Type B pancreatic cell (in vitro differentiated cells): Measurements from ENCODE around the gene TXNL4B. TPM values are rescaled to one million over a fixed set of nuclear protein-coding genes. Genes with fewer than 3 reads are reported as not detected.

Experiments
- DNase-seq: peaks from one replicate; pipeline ENCODE4 v3.0.0; 2021; ENCODE audit warnings: mixed read lengths; ENCODE audit not compliant: unreplicated experiment; ENCODE audit errors: extremely low spot score
- H3K27ac Mint-ChIP-seq: 2 replicates; pipeline ENCODE4 v1.8.0; 2021; ENCODE audit warnings: mild to moderate bottlenecking, mixed read lengths
- H3K27me3 Mint-ChIP-seq: 2 replicates; pipeline ENCODE4 v1.8.0; 2021; ENCODE audit warnings: mixed read lengths
- H3K36me3 Mint-ChIP-seq: 2 replicates; pipeline ENCODE4 v1.8.0; 2021; ENCODE audit warnings: mixed read lengths
- H3K4me1 Mint-ChIP-seq: one replicate; pipeline ENCODE4 v1.8.0; 2021; ENCODE audit warnings: mixed read lengths; ENCODE audit not compliant: unreplicated experiment
- H3K4me3 Mint-ChIP-seq: 2 replicates; pipeline ENCODE4 v1.8.0; 2021; ENCODE audit warnings: mild to moderate bottlenecking, mixed read lengths
- H3K9me3 Mint-ChIP-seq: 2 replicates; pipeline ENCODE4 v1.8.0; 2021; ENCODE audit warnings: mixed read lengths
- CTCF ChIP-seq: fragments of 200-600 bp; sonication (generic); conservative IDR thresholded peaks from 2 replicates; pipeline ENCODE4 v1.5.0; 2021; ENCODE audit warnings: antibody characterized with exemption, mild to moderate bottlenecking
- total RNA-seq: library from RNA; stranded (reverse); gene quantifications from 2 replicates; pipeline ENCODE4 v1.2.1, GENCODE V29; 2021; ENCODE audit warnings: low replicate concordance

Gene TXNL4B
- total RNA-seq, 1 donor from 2014 or later, result 17.8 TPM

- no peaks in the 10 kb centered on the region for H3K27me3 Mint-ChIP-seq
- no peaks in the 10 kb centered on the region for H3K36me3 Mint-ChIP-seq
- no peak overlapping the region for H3K4me3 Mint-ChIP-seq
- H3K9me3 Mint-ChIP-seq, result peaks cover 6% of the 10 kb centered on the region
- H3K4me1 Mint-ChIP-seq, result no peaks in the 10 kb centered on the region
- H3K27ac Mint-ChIP-seq, result no peak overlapping the region
- no peak for TF ChIP-seq CTCF
- DNase-seq, result no peak
Observed at GRCh38 chr16:72044296-72044695, 49.1 kb downstream of the TXNL4B start.

GRCh38 chr16:72043539-72043938 lies 49.9 kb downstream of the TXNL4B start:
- no peak for TF ChIP-seq CTCF
- Mint-ChIP-seq H3K36me3 (no peaks in the 10 kb centered on the region), H3K9me3 (no peaks in the 10 kb centered on the region), H3K27ac (no peak overlapping the region), H3K4me3 (no peak overlapping the region), H3K4me1 (no peaks in the 10 kb centered on the region), H3K27me3 (no peaks in the 10 kb centered on the region)
- no peak for DNase-seq

GRCh38 chr16:72043058-72043457 lies 50.4 kb downstream of the TXNL4B start:
- Mint-ChIP-seq H3K4me3 (no peak overlapping the region), H3K27ac (no peak overlapping the region), H3K9me3 (no peaks in the 10 kb centered on the region), H3K27me3 (no peaks in the 10 kb centered on the region), H3K36me3 (no peaks in the 10 kb centered on the region), H3K4me1 (no peaks in the 10 kb centered on the region)
- DNase-seq, result no peak
- no peak for TF ChIP-seq CTCF

- H3K36me3 Mint-ChIP-seq, result no peaks in the 10 kb centered on the region
- no peak overlapping the region for H3K27ac Mint-ChIP-seq
- no peak for DNase-seq
- H3K9me3 Mint-ChIP-seq, result no peaks in the 10 kb centered on the region
- H3K4me3 Mint-ChIP-seq, result no peak overlapping the region
- H3K27me3 Mint-ChIP-seq, result no peaks in the 10 kb centered on the region
- TF ChIP-seq CTCF, result no peak
- no peaks in the 10 kb centered on the region for H3K4me1 Mint-ChIP-seq
Observed at GRCh38 chr16:72042157-72042660, 51.2 kb downstream of the TXNL4B start.

- DNase-seq, result no peak
- Mint-ChIP-seq H3K9me3 (no peaks in the 10 kb centered on the region), H3K36me3 (peaks cover 4% of the 10 kb centered on the region), H3K4me1 (peaks cover 4% of the 10 kb centered on the region), H3K4me3 (no peak overlapping the region), H3K27ac (no peak overlapping the region), H3K27me3 (no peaks in the 10 kb centered on the region)
- TF ChIP-seq CTCF, result no peak
Observed at GRCh38 chr16:72036098-72036497, 57.3 kb downstream of the TXNL4B start.

Other genes with a start within 250 kb of the TXNL4B start
- 27.8 and 29.0 TPM in 2 replicates for gene ATXN1L, start 247.6 kb downstream of the TXNL4B start, total RNA-seq
- gene ZNF821, start 209.4 kb downstream of the TXNL4B start, total RNA-seq, result 12.8 and 18.5 TPM in 2 replicates
- gene IST1, start 198.1 kb downstream of the TXNL4B start, total RNA-seq, result 232 and 233 TPM in 2 replicates
- gene PKD1L3, start 93.2 kb downstream of the TXNL4B start, total RNA-seq, result not detected in 2 replicates
- gene DHODH, start 84.9 kb downstream of the TXNL4B start, total RNA-seq, result 7.8 and 13.1 TPM in 2 replicates
- not detected in 2 replicates for gene HP, start 39.1 kb downstream of the TXNL4B start, total RNA-seq
- not detected in 2 replicates for gene HPR, start 30.4 kb downstream of the TXNL4B start, total RNA-seq
- 62.7 and 75.6 TPM in 2 replicates for gene DHX38, start 227 bp upstream of the TXNL4B start, total RNA-seq
- 2.6 and 3.8 TPM in 2 replicates for gene PMFBP1, start 78.5 kb upstream of the TXNL4B start, total RNA-seq